Measurements from ENCODE around the gene STAT4.

DNA sequence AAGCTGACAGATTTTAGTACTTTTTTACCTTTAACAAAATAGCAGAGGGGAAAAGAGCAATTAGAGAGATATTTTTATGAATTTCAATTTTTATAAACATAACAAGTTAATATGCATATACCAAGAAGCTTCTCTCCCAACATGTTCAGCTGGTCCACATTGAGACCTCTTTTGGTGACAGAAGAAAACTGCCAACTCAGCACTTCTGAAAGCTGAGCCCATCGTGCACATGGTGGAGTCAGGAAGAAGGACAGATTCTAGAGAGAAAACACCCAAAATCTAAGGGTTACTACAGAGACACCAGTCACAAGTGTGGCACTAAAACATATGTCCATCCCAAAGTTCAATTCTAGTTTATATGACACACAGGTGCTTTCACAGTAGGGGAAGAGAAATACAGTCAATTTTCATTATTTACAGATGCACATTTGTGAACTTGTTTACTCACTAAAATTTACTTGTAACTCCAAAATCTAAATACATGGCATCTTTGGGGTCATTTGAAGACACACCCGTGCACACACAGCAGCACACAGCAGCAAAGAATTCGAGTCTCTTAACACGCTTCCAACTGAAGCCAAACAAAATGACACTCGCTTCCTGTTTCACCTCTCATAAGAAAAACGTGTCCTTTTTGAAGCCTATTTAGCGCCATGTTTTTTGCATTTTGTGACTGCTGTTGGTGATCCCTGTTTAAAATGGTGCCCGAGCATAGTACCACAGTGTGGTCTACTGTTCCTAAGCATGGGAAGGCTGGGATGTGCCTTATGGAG, 168.3 kb downstream of the STAT4 start:
- TF ChIP-seq, protein P1, sequence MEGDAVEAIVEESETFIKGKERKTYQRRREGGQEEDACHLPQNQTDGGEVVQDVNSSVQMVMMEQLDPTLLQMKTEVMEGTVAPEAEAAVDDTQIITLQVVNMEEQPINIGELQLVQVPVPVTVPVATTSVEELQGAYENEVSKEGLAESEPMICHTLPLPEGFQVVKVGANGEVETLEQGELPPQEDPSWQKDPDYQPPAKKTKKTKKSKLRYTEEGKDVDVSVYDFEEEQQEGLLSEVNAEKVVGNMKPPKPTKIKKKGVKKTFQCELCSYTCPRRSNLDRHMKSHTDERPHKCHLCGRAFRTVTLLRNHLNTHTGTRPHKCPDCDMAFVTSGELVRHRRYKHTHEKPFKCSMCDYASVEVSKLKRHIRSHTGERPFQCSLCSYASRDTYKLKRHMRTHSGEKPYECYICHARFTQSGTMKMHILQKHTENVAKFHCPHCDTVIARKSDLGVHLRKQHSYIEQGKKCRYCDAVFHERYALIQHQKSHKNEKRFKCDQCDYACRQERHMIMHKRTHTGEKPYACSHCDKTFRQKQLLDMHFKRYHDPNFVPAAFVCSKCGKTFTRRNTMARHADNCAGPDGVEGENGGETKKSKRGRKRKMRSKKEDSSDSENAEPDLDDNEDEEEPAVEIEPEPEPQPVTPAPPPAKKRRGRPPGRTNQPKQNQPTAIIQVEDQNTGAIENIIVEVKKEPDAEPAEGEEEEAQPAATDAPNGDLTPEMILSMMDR (IDR thresholded peaks at IDR 0.05; ENCODE audit: low read depth, low read length, poor library complexity, severe bottlenecking) = no peak
- TF ChIP-seq EZH2phosphoT487 (IDR thresholded peaks at IDR 0.05; ENCODE audit: borderline replicate concordance, low read length) = no peak
